IgD-negative memory B cell (primary cell): ENCODE results near the gene CCDC71. TPM values are rescaled to one million over a fixed set of nuclear protein-coding genes. Genes with fewer than 3 reads are reported as not detected.

Experiments used
- H3K27ac Mint-ChIP-seq, 3 donors: one replicate each; pipeline ENCODE4 v1.8.0; 2020 to 2022; ENCODE audit warnings: mild to moderate bottlenecking in 3 of 3, mixed read lengths in 3 of 3, moderate library complexity in 1 of 3
- H3K27me3 Mint-ChIP-seq: one replicate; pipeline ENCODE4 v1.8.0; 2021; ENCODE audit warnings: mixed read lengths
- H3K36me3 Mint-ChIP-seq: one replicate; pipeline ENCODE4 v1.8.0; 2020; ENCODE audit warnings: mild to moderate bottlenecking, mixed read lengths
- H3K4me1 Mint-ChIP-seq, 3 donors: one replicate each; pipeline ENCODE4 v1.8.0; 2020 to 2022; ENCODE audit warnings: mixed read lengths in 3 of 3, mild to moderate bottlenecking in 1 of 3
- H3K4me3 Mint-ChIP-seq, 4 donors: one replicate each; pipeline ENCODE4 v1.8.0; 2020 to 2022; ENCODE audit warnings: mild to moderate bottlenecking in 4 of 4, mixed read lengths in 4 of 4, moderate library complexity in 3 of 4
- H3K9me3 Mint-ChIP-seq, 3 donors: one replicate each; pipeline ENCODE4 v1.8.0; 2020 to 2021; ENCODE audit warnings: mixed read lengths in 3 of 3, mild to moderate bottlenecking in 1 of 3
- polyA plus RNA-seq: library from polyadenylated mRNA; unstranded; fragments of 300-500 nt; fragmentation: Illumina TruSeq; gene quantifications from one replicate; pipeline ENCODE4 v1.2.3, GENCODE V29; 2021

The CCDC71 gene
- polyA plus RNA-seq, 1 donor from 2014 or later, result 1.7 TPM

- Mint-ChIP-seq H3K36me3 (peaks cover 3% of the 10 kb centered on the region), H3K27ac (no peak overlapping the region), H3K4me3 (no peak overlapping the region), H3K9me3 (no peaks in the 10 kb centered on the region), H3K4me1 (peaks cover 0 to 4% (median 1%) of the 10 kb centered on the region in 3 donors), H3K27me3 (peaks cover 23% of the 10 kb centered on the region)
Measured at GRCh38 chr3:49131040-49131439, 35.1 kb downstream of the CCDC71 start.

GRCh38 chr3:49124991-49125670 is 41.0 kb downstream of the CCDC71 start:
- H3K27ac Mint-ChIP-seq, result peak overlapping the region in 1 of 3 donors; percentile 49

GRCh38 chr3:49124203-49124602 is 41.9 kb downstream of the CCDC71 start:
- Mint-ChIP-seq H3K4me1 (peaks cover 0 to 6% (median 5%) of the 10 kb centered on the region in 3 donors), H3K4me3 (no peak overlapping the region), H3K36me3 (peaks cover 1% of the 10 kb centered on the region), H3K9me3 (no peaks in the 10 kb centered on the region), H3K27ac (no peak overlapping the region), H3K27me3 (no peaks in the 10 kb centered on the region)

More at GRCh38 chr3:49124991-49125670, 41.0 kb downstream of the CCDC71 start:
- H3K36me3 Mint-ChIP-seq, result peaks cover 1% of the 10 kb centered on the region
- no peaks in the 10 kb centered on the region for H3K27me3 Mint-ChIP-seq
- no peak overlapping the region for H3K4me3 Mint-ChIP-seq
- no peaks in the 10 kb centered on the region for H3K9me3 Mint-ChIP-seq
- H3K4me1 Mint-ChIP-seq, result peaks cover 0 to 2% (median under 1%) of the 10 kb centered on the region in 3 donors

- no peaks in the 10 kb centered on the region for H3K9me3 Mint-ChIP-seq
- no peaks in the 10 kb centered on the region for H3K27me3 Mint-ChIP-seq
- H3K4me3 Mint-ChIP-seq, result peak overlapping the region in 2 of 4 donors; percentile 33 to 76
- H3K27ac Mint-ChIP-seq, result peak overlapping the region in 1 of 3 donors; percentile 43
- peaks cover 1% of the 10 kb centered on the region for H3K36me3 Mint-ChIP-seq
- peaks cover 0 to 6% (median 5%) of the 10 kb centered on the region in 3 donors for H3K4me1 Mint-ChIP-seq
Measured at GRCh38 chr3:49123687-49124086, 42.4 kb downstream of the CCDC71 start.

GRCh38 chr3:49122886-49123545 is 43.1 kb downstream of the CCDC71 start:
- peaks cover 1% of the 10 kb centered on the region for H3K36me3 Mint-ChIP-seq
- no peaks in the 10 kb centered on the region for H3K9me3 Mint-ChIP-seq
- peaks cover 0 to 6% (median 5%) of the 10 kb centered on the region in 3 donors for H3K4me1 Mint-ChIP-seq
- H3K27me3 Mint-ChIP-seq, result no peaks in the 10 kb centered on the region
- H3K27ac Mint-ChIP-seq, result peak overlapping the region in 1 of 3 donors; percentile 43
- H3K4me3 Mint-ChIP-seq, result peak overlapping the region in 1 of 4 donors; percentile 33

GRCh38 chr3:49122451-49122850 is 43.7 kb downstream of the CCDC71 start:
- Mint-ChIP-seq H3K27me3 (no peaks in the 10 kb centered on the region), H3K4me1 (peaks cover 0 to 6% (median 5%) of the 10 kb centered on the region in 3 donors), H3K27ac (peak overlapping the region in 2 of 3 donors; percentile 79 to 95), H3K9me3 (no peaks in the 10 kb centered on the region), H3K4me3 (peak overlapping the region in 2 of 4 donors; percentile 85 to 91), H3K36me3 (peaks cover 1% of the 10 kb centered on the region)

- peak overlapping the region in 3 of 4 donors; percentile 34 to 91 (median 85) for H3K4me3 Mint-ChIP-seq
Measured at GRCh38 chr3:49122022-49122421, 44.1 kb downstream of the CCDC71 start.

GRCh38 chr3:49121132-49121736 is 44.9 kb downstream of the CCDC71 start:
- Mint-ChIP-seq H3K36me3 (peaks cover 4% of the 10 kb centered on the region), H3K27ac (peak overlapping the region; percentile 79 to 95 (median 94)), H3K4me1 (peaks cover 0 to 6% (median 5%) of the 10 kb centered on the region in 3 donors), H3K27me3 (no peaks in the 10 kb centered on the region), H3K9me3 (no peaks in the 10 kb centered on the region), H3K4me3 (peak overlapping the region; percentile 84 to 95 (median 91))

More at GRCh38 chr3:49122022-49122421, 44.1 kb downstream of the CCDC71 start:
- peaks cover 1% of the 10 kb centered on the region for H3K36me3 Mint-ChIP-seq
- H3K27me3 Mint-ChIP-seq, result no peaks in the 10 kb centered on the region
- H3K27ac Mint-ChIP-seq, result peak overlapping the region; percentile 14 to 95 (median 79)
- no peaks in the 10 kb centered on the region for H3K9me3 Mint-ChIP-seq
- peaks cover 0 to 6% (median 5%) of the 10 kb centered on the region in 3 donors for H3K4me1 Mint-ChIP-seq

- no peaks in the 10 kb centered on the region for H3K27me3 Mint-ChIP-seq
- peaks cover 0 to 6% (median 5%) of the 10 kb centered on the region in 3 donors for H3K4me1 Mint-ChIP-seq
- peak within 1 kb of the TSS; percentile 84 to 95 (median 91) for H3K4me3 Mint-ChIP-seq
- peaks cover 4% of the 10 kb centered on the region for H3K36me3 Mint-ChIP-seq
- H3K27ac Mint-ChIP-seq, result peak within 1 kb of the TSS; percentile 79 to 95 (median 94)
- no peaks in the 10 kb centered on the region for H3K9me3 Mint-ChIP-seq
Measured at GRCh38 chr3:49120438-49121131, 45.5 kb downstream of the CCDC71 start, which contains the start of gene USP19. Gene USP19, minus strand, starts transcription at chr3:49120823. Its CDS starts 1,678 bp downstream, at chr3:49119145.

- H3K4me3 Mint-ChIP-seq, result peak overlapping the region; percentile 84 to 95 (median 91)
- H3K27me3 Mint-ChIP-seq, result no peaks in the 10 kb centered on the region
- peak overlapping the region; percentile 79 to 95 (median 94) for H3K27ac Mint-ChIP-seq
Measured at GRCh38 chr3:49120096-49120437, 46.1 kb downstream of the CCDC71 start.

GRCh38 chr3:49119439-49119838 is 46.7 kb downstream of the CCDC71 start:
- H3K4me1 Mint-ChIP-seq, result peaks cover 0 to 5% (median 5%) of the 10 kb centered on the region in 3 donors
- H3K4me3 Mint-ChIP-seq, result peak overlapping the region; percentile 84 to 95 (median 91)
- H3K27me3 Mint-ChIP-seq, result no peaks in the 10 kb centered on the region
- peaks cover 3% of the 10 kb centered on the region for H3K36me3 Mint-ChIP-seq
- H3K27ac Mint-ChIP-seq, result no peak overlapping the region
- no peaks in the 10 kb centered on the region for H3K9me3 Mint-ChIP-seq

More at GRCh38 chr3:49120096-49120437, 46.1 kb downstream of the CCDC71 start:
- Mint-ChIP-seq H3K36me3 (peaks cover 4% of the 10 kb centered on the region), H3K4me1 (peaks cover 0 to 6% (median 5%) of the 10 kb centered on the region in 3 donors), H3K9me3 (no peaks in the 10 kb centered on the region)

GRCh38 chr3:49119036-49119435 is 47.1 kb downstream of the CCDC71 start:
- H3K27ac Mint-ChIP-seq, result peak overlapping the region in 1 of 3 donors; percentile 9
- no peaks in the 10 kb centered on the region for H3K9me3 Mint-ChIP-seq
- H3K36me3 Mint-ChIP-seq, result peaks cover 3% of the 10 kb centered on the region
- peaks cover 0 to 5% (median 5%) of the 10 kb centered on the region in 3 donors for H3K4me1 Mint-ChIP-seq
- peak overlapping the region in 3 of 4 donors; percentile 50 to 95 (median 78) for H3K4me3 Mint-ChIP-seq
- H3K27me3 Mint-ChIP-seq, result no peaks in the 10 kb centered on the region
